Activated T-cell treated with anti-CD3 and anti-CD28 coated beads, Interleukin-2, amount 50 U/mL, for 4 hours (primary cell): ENCODE data around the gene SPTBN5. TPM values are rescaled to one million over a fixed set of nuclear protein-coding genes. Genes with fewer than 3 reads are reported as not detected.

Experiments used
- ATAC-seq, 2 donors: fragments of 200-7000 bp; cut with Tn5 transposase; one replicate each; pipeline ENCODE4 v1.10.0; 2021
- DNase-seq: peaks from one replicate; pipeline ENCODE4 v3.0.0-alpha.2; 2020
- H3K27me3 Mint-ChIP-seq: one replicate; pipeline ENCODE4 v1.8.0; 2021; ENCODE audit warnings: low read depth, mixed read lengths
- H3K36me3 Mint-ChIP-seq: one replicate; pipeline ENCODE4 v1.8.0; 2022; ENCODE audit warnings: mixed read lengths; ENCODE audit not compliant: insufficient read depth
- H3K4me1 Mint-ChIP-seq: one replicate; pipeline ENCODE4 v1.8.0; 2021; ENCODE audit warnings: low read depth, mixed read lengths
- H3K4me3 Mint-ChIP-seq: one replicate; pipeline ENCODE4 v1.8.0; 2021; ENCODE audit warnings: mild to moderate bottlenecking, moderate library complexity, mixed read lengths
- H3K9me3 Mint-ChIP-seq: one replicate; pipeline ENCODE4 v1.8.0; 2021; ENCODE audit warnings: mixed read lengths
- total RNA-seq, 3 donors: library from RNA; stranded (reverse); gene quantifications; one replicate each; pipeline ENCODE4 v1.2.1, GENCODE V29; 2021

Gene SPTBN5
- total RNA-seq, 3 donors from 2014 or later = 0.16 to 0.69 (median 0.46) TPM

GRCh38 chr15:41878355-41878699 lies 15.5 kb downstream of the SPTBN5 start:
- Mint-ChIP-seq H3K27me3 (peaks cover 15% of the 10 kb centered on the region), H3K4me3 (no peak overlapping the region), H3K36me3 (no peaks in the 10 kb centered on the region), H3K4me1 (peaks cover 4% of the 10 kb centered on the region), H3K9me3 (no peaks in the 10 kb centered on the region)
- ATAC-seq (no peak), DNase-seq (no peak)

- Mint-ChIP-seq H3K4me3 (no peak overlapping the region), H3K9me3 (no peaks in the 10 kb centered on the region), H3K4me1 (peaks cover 4% of the 10 kb centered on the region), H3K36me3 (no peaks in the 10 kb centered on the region), H3K27me3 (peaks cover 15% of the 10 kb centered on the region)
- DNase-seq (no peak), ATAC-seq (no peak)
These were observed 16.1 kb downstream of the SPTBN5 start for GRCh38 chr15:41877631-41878354.

DNA sequence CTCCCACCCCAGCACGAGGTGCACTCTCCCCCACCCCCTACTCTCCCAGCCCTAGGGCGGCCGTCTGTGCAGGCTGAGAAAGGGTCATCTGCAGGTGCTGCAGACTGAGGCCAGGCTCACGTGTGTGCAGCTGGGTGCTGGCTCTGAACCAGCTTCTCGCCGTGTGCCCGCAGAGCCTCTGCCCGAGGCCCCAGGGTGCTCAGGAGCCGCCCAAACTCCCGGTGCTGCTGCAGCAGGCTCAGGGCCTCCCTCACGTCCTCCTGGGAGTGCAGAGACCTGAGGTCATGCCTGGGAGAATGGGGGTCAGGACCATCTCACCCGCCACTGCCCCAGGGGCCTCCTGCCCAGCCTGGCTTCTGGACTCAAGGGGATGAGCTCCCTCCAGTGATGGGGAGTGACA lies 17.2 kb downstream of the SPTBN5 start:
- Mint-ChIP-seq H3K9me3 (no peaks in the 10 kb centered on the region), H3K4me3 (no peak overlapping the region), H3K4me1 (peaks cover 4% of the 10 kb centered on the region), H3K36me3 (no peaks in the 10 kb centered on the region), H3K27me3 (peaks cover 15% of the 10 kb centered on the region)
- DNase-seq = no peak
- ATAC-seq = no peak

GRCh38 chr15:41876007-41876406 lies 17.8 kb downstream of the SPTBN5 start:
- peaks cover 9% of the 10 kb centered on the region for H3K27me3 Mint-ChIP-seq
- H3K4me3 Mint-ChIP-seq = no peak overlapping the region
- DNase-seq (no peak), ATAC-seq (no peak)
- H3K36me3 Mint-ChIP-seq = no peaks in the 10 kb centered on the region
- peaks cover under 1% of the 10 kb centered on the region for H3K4me1 Mint-ChIP-seq
- H3K9me3 Mint-ChIP-seq = no peaks in the 10 kb centered on the region

DNA sequence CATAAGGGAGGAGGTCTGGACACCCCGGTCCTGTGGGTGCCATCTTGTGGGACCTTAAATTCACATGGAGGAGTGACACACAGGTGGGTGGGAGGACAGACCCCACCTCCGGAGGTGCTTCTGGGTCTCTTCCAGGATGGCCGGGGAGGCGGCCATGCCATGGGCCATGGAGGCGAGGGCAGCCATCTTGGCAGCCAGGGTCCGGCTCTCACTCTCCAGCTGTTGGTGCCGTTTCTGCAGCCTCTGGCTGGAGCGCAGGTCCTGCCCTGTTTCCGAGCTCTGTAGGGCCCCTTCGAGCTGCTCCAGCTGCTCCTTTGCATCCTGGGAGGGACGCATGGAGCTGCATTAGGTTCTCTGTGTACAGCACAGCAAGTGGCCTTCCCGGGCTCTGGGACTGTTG lies 19.1 kb downstream of the SPTBN5 start:
- H3K4me3 Mint-ChIP-seq = no peak overlapping the region
- peaks cover 3% of the 10 kb centered on the region for H3K27me3 Mint-ChIP-seq

DNA sequence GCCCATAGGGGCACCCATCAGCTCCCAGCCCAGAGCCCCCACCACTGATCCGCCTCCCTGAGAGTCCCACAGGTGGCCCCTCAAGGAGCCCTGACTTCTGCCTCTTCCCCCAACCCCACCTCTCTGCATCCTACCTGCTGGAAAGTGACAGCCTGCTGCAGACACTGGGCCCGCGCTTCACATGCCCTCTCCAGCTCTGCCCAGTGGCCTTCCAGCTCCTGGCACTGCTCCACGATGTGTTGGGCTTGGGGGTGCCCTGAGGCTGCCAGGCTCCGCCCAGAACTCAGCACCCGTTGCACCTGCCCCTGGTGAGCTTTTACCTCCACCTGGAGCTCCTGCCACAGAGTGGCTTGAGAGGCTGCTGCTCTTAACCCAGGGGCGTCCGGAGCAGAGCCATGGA lies 20.1 kb downstream of the SPTBN5 start:
- ATAC-seq = no peak
- no peaks in the 10 kb centered on the region for H3K9me3 Mint-ChIP-seq
- no peak for DNase-seq
- H3K4me3 Mint-ChIP-seq = no peak overlapping the region
- peaks cover 6% of the 10 kb centered on the region for H3K4me1 Mint-ChIP-seq
- H3K27me3 Mint-ChIP-seq = no peaks in the 10 kb centered on the region
- H3K36me3 Mint-ChIP-seq = no peaks in the 10 kb centered on the region

More for the DNA sequence above, 19.1 kb downstream of the SPTBN5 start:
- no peaks in the 10 kb centered on the region for H3K36me3 Mint-ChIP-seq
- no peak for ATAC-seq
- H3K4me1 Mint-ChIP-seq = peaks cover 6% of the 10 kb centered on the region
- H3K9me3 Mint-ChIP-seq = no peaks in the 10 kb centered on the region
- DNase-seq = no peak

GRCh38 chr15:41872166-41872747 lies 21.6 kb downstream of the SPTBN5 start:
- H3K4me3 Mint-ChIP-seq = no peak overlapping the region
- H3K36me3 Mint-ChIP-seq = no peaks in the 10 kb centered on the region
- no peaks in the 10 kb centered on the region for H3K27me3 Mint-ChIP-seq
- peaks cover 6% of the 10 kb centered on the region for H3K4me1 Mint-ChIP-seq
- DNase-seq = no peak
- no peak for ATAC-seq
- H3K9me3 Mint-ChIP-seq = no peaks in the 10 kb centered on the region

DNA sequence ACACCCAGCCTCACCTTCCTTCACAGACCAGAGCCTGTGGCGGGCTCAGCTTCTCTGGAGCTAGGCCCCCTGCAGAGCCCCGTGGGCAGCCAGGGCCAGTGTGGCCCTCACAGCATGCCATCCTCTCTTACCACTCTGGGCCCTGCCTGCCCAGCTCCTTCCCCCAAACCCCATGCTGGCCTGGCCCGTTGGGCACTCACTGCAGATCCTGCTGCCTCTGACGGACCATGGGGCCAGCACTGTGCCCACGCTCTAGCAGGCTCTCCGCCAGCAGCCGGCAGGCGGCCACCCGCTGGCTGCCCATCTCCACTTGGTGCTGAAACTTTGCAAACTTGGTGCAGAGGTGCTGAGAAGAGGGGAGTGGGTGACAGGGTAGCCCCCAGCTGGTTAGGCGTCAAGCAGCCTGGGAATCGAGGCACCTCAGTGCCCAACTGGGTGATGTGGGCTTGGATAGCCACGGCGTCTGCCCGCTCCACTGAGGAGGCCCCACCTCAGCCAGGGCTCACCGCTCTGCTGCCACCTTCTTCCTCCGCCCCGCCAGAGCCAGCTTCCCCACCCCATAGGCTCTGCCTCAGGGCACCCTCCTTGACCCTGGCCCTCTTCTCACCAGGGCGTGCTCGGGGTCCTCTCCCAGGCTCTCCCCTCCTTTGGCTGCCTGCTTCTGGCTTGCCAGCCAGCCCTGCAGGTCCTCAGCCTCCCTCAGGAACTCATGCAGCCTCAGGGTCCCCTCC lies 22.5 kb downstream of the SPTBN5 start:
- Mint-ChIP-seq H3K4me3 (no peak overlapping the region), H3K27me3 (no peaks in the 10 kb centered on the region), H3K9me3 (no peaks in the 10 kb centered on the region), H3K4me1 (peaks cover 6% of the 10 kb centered on the region), H3K36me3 (no peaks in the 10 kb centered on the region)
- peak; percentile 1 to 12 for ATAC-seq
- DNase-seq = no peak

- Mint-ChIP-seq H3K27me3 (no peaks in the 10 kb centered on the region), H3K4me1 (peaks cover 6% of the 10 kb centered on the region), H3K9me3 (no peaks in the 10 kb centered on the region), H3K4me3 (no peak overlapping the region), H3K36me3 (no peaks in the 10 kb centered on the region)
- DNase-seq (peak; percentile 54), ATAC-seq (peak; percentile 97 to 98)
These were observed 23.2 kb downstream of the SPTBN5 start for GRCh38 chr15:41870689-41871081.

- ATAC-seq (no peak), DNase-seq (no peak)
- Mint-ChIP-seq H3K36me3 (no peaks in the 10 kb centered on the region), H3K27me3 (no peaks in the 10 kb centered on the region), H3K9me3 (no peaks in the 10 kb centered on the region), H3K4me1 (peaks cover 6% of the 10 kb centered on the region), H3K4me3 (no peak overlapping the region)
These were observed 23.8 kb downstream of the SPTBN5 start for GRCh38 chr15:41869770-41870688.

DNA sequence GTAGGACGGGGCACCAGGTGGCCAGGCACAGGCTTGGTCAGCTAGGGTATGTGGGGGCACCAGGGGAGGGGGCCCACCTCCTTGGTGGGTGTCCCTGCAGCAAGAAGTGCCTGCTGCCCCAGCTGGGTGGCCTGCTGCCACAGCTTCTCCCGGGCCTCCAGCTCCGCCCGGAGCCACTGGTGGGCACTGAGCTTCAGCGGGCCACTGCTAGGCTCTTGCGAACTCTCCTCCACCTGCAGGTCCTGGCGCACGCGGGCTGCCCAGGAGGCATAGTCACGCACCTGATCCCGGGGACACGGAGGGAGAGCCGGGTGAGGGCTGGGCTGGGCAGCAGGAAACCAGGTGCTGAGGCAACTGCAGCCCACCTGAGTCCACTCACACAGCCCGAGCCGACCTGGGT lies 25.5 kb downstream of the SPTBN5 start:
- Mint-ChIP-seq H3K9me3 (no peaks in the 10 kb centered on the region), H3K27me3 (no peaks in the 10 kb centered on the region), H3K4me3 (no peak overlapping the region), H3K36me3 (no peaks in the 10 kb centered on the region), H3K4me1 (peaks cover 6% of the 10 kb centered on the region)
- DNase-seq = no peak
- ATAC-seq = no peak

DNA sequence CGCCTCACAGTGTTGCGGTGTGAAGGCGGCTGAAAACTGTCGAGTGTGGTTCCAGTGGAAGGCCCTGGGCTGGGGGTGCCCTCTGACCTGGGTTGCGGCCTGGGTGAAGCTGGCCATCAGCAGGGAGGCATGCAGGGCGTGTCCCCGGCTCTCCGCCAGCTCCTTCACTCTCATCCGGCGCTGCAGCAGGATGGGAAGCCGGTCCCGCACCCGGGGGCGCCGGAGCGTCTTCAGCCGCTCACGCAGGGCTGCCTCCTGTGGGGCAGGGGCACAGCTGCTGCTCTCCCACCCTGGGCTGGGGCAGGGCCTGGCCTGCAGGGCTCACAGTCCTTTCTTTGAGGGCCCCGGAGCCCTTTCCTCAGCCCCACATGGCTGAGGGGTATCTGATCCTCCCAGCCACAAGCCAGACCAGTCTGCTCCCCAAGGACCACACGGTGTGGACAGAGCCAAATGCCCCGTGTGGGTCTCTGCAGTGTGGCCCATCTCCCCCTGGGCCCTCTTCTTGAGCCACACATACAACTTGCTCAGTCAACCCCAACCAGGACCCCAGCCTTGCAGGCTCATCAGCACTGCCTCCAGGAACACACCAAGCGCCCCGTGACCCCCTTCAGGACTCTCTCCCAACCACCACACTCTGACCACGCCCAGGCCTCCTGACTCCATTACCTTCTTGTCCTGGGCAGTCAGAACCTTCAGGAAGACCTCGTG lies 26.8 kb downstream of the SPTBN5 start:
- H3K4me3 Mint-ChIP-seq = no peak overlapping the region
- H3K36me3 Mint-ChIP-seq = no peaks in the 10 kb centered on the region
- no peaks in the 10 kb centered on the region for H3K9me3 Mint-ChIP-seq
- DNase-seq (no peak), ATAC-seq (no peak)
- no peaks in the 10 kb centered on the region for H3K27me3 Mint-ChIP-seq
- H3K4me1 Mint-ChIP-seq = peaks cover 9% of the 10 kb centered on the region

DNA sequence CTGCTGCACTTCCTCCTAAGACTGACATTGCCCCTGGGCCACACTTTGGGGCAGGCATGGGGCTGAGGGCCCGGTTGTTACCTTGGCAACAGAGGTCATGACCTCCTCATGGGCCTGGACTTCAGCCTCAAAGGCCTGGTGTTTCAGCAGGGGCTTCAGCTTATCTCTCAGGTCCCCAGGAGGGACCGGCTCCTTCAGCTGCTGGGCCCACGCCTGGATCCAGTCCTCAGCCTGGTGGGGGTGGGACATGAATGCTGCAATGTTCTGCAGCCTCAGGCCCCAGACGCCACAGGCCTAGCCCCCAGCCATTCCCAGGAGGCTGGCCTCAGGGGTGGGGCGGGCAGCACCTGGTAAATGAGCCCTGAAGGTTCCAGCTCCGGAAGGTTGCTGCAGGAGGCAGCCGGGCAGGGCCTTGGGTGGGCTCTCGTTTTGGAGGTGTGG lies 27.6 kb downstream of the SPTBN5 start:
- no peak overlapping the region for H3K4me3 Mint-ChIP-seq
- ATAC-seq = no peak
- no peaks in the 10 kb centered on the region for H3K36me3 Mint-ChIP-seq
- no peaks in the 10 kb centered on the region for H3K27me3 Mint-ChIP-seq
- no peak for DNase-seq
- H3K9me3 Mint-ChIP-seq = no peaks in the 10 kb centered on the region
- H3K4me1 Mint-ChIP-seq = peaks cover 9% of the 10 kb centered on the region
